Transverse colon (tissue), 4 donors: Measurements from ENCODE around the gene LAMA5. TPM values are rescaled to one million over a fixed set of nuclear protein-coding genes. Genes with fewer than 3 reads are reported as not detected.

ENCODE experiments used
- DNase-seq: peaks from one replicate; pipeline ENCODE4 v3.0.0-alpha.2; 2019
- H3K27ac ChIP-seq, 4 donors: fragments of 200-600 bp; sonication (generic); 2 replicates each; pipeline ENCODE4 v1.5.1; 2016 to 2018; ENCODE audit warnings: inconsistent platforms in 4 of 4
- H3K27me3 ChIP-seq: fragments of 200-600 bp; sonication (generic); 2 replicates; pipeline ENCODE4 v1.5.1; 2017; ENCODE audit warnings: inconsistent platforms
- H3K36me3 ChIP-seq, 4 donors: fragments of 200-600 bp; sonication (generic); 2 replicates each; pipeline ENCODE4 v1.5.1; 2017 to 2019; ENCODE audit warnings: inconsistent platforms in 4 of 4
- H3K4me1 ChIP-seq, 4 donors: fragments of 200-600 bp; sonication (generic); 2 replicates each; pipeline ENCODE4 v1.5.1; 2017 to 2020; ENCODE audit warnings: inconsistent platforms in 4 of 4
- H3K4me3 ChIP-seq, 4 donors: fragments of 200-600 bp; sonication (generic); 1 replicate in 1 of 4; 2 replicates in 3 of 4; pipeline versions ENCODE4 v1.5.1 to v1.6.1; 2017 to 2019; ENCODE audit warnings: inconsistent platforms in 4 of 4
- H3K9me3 ChIP-seq, 2 donors: fragments of 200-600 bp; sonication (generic); 2 replicates each; pipeline ENCODE4 v1.5.1; 2017 to 2019; ENCODE audit warnings: inconsistent platforms in 2 of 2
- CTCF ChIP-seq, 5 experiments: fragments of 200-600 bp in 3 of 5; fragments of 450-650 bp in 2 of 5; sonication (generic) in 3 of 5; IDR thresholded peaks; 1 replicate in 2 of 5; 2 replicates in 3 of 5; pipeline ENCODE4 v1.5.1; 2016 to 2017; ENCODE audit warnings: antibody characterized with exemption in 5 of 5, inconsistent platforms in 3 of 5, mild to moderate bottlenecking in 2 of 5, moderate library complexity in 1 of 5
- EP300 ChIP-seq: sonication (generic); formaldehyde crosslinking; IDR thresholded peaks from one replicate; pipeline ENCODE4 v1.6.1; 2017; ENCODE audit warnings: antibody characterized with exemption, low read depth
- POLR2A ChIP-seq: fragments of 450-650 bp; IDR thresholded peaks from one replicate; pipeline ENCODE4 v1.6.1; 2016; ENCODE audit warnings: antibody characterized with exemption, mild to moderate bottlenecking, moderate library complexity
- POLR2AphosphoS5 ChIP-seq, 3 donors: sonication (generic); formaldehyde crosslinking; IDR thresholded peaks; one replicate each; pipeline ENCODE4 v1.6.1; 2016; ENCODE audit warnings: antibody characterized with exemption in 3 of 3
- WGBS, 2 donors: methylation state at CpG; one replicate each; pipeline ENCODE4 v1.1.5; 2018; ENCODE audit warnings: low coverage in 1 of 2; 5-methylcytosine and 5-hydroxymethylcytosine counted together
- in situ Hi-C, 4 donors: fragments of 200-750 bp; cut with MboI; loops; one replicate each; pipeline versions ENCODE4 v1.15.0 to v1.15.1; 2017; ENCODE audit warnings: low sequenced_read_pairs in 3 of 4, low pct_ligation_motif_present in 1 of 4, low pct_unique_long_range_greater_than_20kb in 1 of 4
- intact Hi-C: fragments of 100-400 bp; cut with DNase I; formaldehyde crosslinking; loops from one replicate; pipeline ENCODE4 v1.15.1; 2023; ENCODE audit warnings: low total_unique reads
- total RNA-seq, 4 donors: library from RNA; depleted of rRNA; stranded (reverse); fragments of >200 nt; gene quantifications; one replicate each; pipeline ENCODE4 v1.1.0, GENCODE V29; 2016

The LAMA5 gene
- total RNA-seq, 4 donors from 2014 or later: 33.2 to 269 (median 91.3) TPM

GRCh38 chr20:62297449-62298227 is 69.5 kb downstream of the LAMA5 start:
- 78 to 90% methylated on average over 8 to 25 of the region's 29 CpGs for WGBS, 2 donors
- H3K4me1 ChIP-seq: no peaks in the 10 kb centered on the region
- TF ChIP-seq POLR2A (no peak), EP300 (no peak), POLR2AphosphoS5 (IDR thresholded peaks at IDR 0.05) (no peak), CTCF (IDR thresholded peaks at IDR 0.05) (no peak)
- H3K27me3 ChIP-seq: no peaks in the 10 kb centered on the region
- no peak overlapping the region for H3K4me3 ChIP-seq
- no peaks in the 10 kb centered on the region for H3K9me3 ChIP-seq
- in situ Hi-C loops (loop anchor here in 2 of 4 donors (10.0 kb wide), 1 partner anchor 87 kb away; the partner anchor contains the start of gene RPS21 (in 2 of the 2)), intact Hi-C loops (no loop called here)
- H3K36me3 ChIP-seq: peaks cover 0 to 18% (median 6%) of the 10 kb centered on the region in 4 donors
- no peak for DNase-seq
- H3K27ac ChIP-seq: no peak overlapping the region

GRCh38 chr20:62296724-62297448 is 70.2 kb downstream of the LAMA5 start:
- Histone ChIP-seq H3K4me1 (no peaks in the 10 kb centered on the region), H3K4me3 (no peak overlapping the region), H3K36me3 (peaks cover 0 to 22% (median 7%) of the 10 kb centered on the region in 4 donors), H3K27ac (no peak overlapping the region), H3K9me3 (no peaks in the 10 kb centered on the region), H3K27me3 (no peaks in the 10 kb centered on the region)
- intact Hi-C loops (no loop called here), in situ Hi-C loops (loop anchor here in 2 of 4 donors (10.0 kb wide), 1 partner anchor 88 kb away; the partner anchor contains the start of gene RPS21 (in 2 of the 2))
- no peak for DNase-seq
- 91 to 100% methylated on average over 1 to 30 of the region's 30 CpGs for WGBS, 2 donors
- TF ChIP-seq POLR2A (no peak), CTCF (IDR thresholded peaks at IDR 0.05) (no peak), POLR2AphosphoS5 (IDR thresholded peaks at IDR 0.05) (no peak), EP300 (no peak)

GRCh38 chr20:62294516-62294915 is 72.6 kb downstream of the LAMA5 start:
- Histone ChIP-seq H3K36me3 (peaks cover 0 to 27% (median 10%) of the 10 kb centered on the region in 4 donors), H3K4me3 (no peak overlapping the region), H3K9me3 (no peaks in the 10 kb centered on the region), H3K4me1 (no peaks in the 10 kb centered on the region), H3K27me3 (no peaks in the 10 kb centered on the region), H3K27ac (no peak overlapping the region)
- intact Hi-C loops: no loop called here
- 93 to 95% methylated on average over 16 to 17 of the region's 17 CpGs for WGBS, 2 donors
- no peak for DNase-seq
- TF ChIP-seq POLR2AphosphoS5 (IDR thresholded peaks at IDR 0.05): no peak
- no peak for TF ChIP-seq EP300
- TF ChIP-seq CTCF (IDR thresholded peaks at IDR 0.05): no peak
- TF ChIP-seq POLR2A: no peak
- in situ Hi-C loops: loop anchor here in 2 of 4 donors (10.0 kb wide), 1 partner anchor 90 kb away; the partner anchor contains the start of gene RPS21 (in 2 of the 2)

- 85% methylated on average over 9 of the region's 9 CpGs; no CpG with 5 or more reads in 1 of the 2 donors for WGBS, 2 donors
- intact Hi-C loops (no loop called here), in situ Hi-C loops (loop anchor here in 2 of 4 donors (10.0 kb wide), 1 partner anchor 91 kb away; the partner anchor contains the start of gene RPS21 (in 2 of the 2))
- Histone ChIP-seq H3K4me1 (no peaks in the 10 kb centered on the region), H3K36me3 (peaks cover 0 to 33% (median 10%) of the 10 kb centered on the region in 4 donors), H3K27ac (no peak overlapping the region), H3K4me3 (no peak overlapping the region), H3K27me3 (no peaks in the 10 kb centered on the region), H3K9me3 (no peaks in the 10 kb centered on the region)
- no peak for TF ChIP-seq POLR2A
- no peak for TF ChIP-seq EP300
- TF ChIP-seq POLR2AphosphoS5 (IDR thresholded peaks at IDR 0.05): no peak
- TF ChIP-seq CTCF (IDR thresholded peaks at IDR 0.05): no peak
- no peak for DNase-seq
Measured at GRCh38 chr20:62293946-62294345, 73.2 kb downstream of the LAMA5 start.
